Stimulated activated CD8-positive, alpha-beta memory T cell treated with anti-CD3 and anti-CD28 coated beads, Interleukin-15, amount 100 ng/mL, for 1 hour (primary cell): ENCODE measurements around the gene TMEM115.
"Not testable (repeated sequence)": the region's sequence is repeated elsewhere in the genome, so short reads cannot be mapped to it uniquely, and the experiment has no call there.

Experiments
- DNase-seq: peaks from one replicate; pipeline ENCODE4 v3.0.0-alpha.2; 2020; ENCODE audit warnings: low read depth

Gene TMEM115

DNA sequence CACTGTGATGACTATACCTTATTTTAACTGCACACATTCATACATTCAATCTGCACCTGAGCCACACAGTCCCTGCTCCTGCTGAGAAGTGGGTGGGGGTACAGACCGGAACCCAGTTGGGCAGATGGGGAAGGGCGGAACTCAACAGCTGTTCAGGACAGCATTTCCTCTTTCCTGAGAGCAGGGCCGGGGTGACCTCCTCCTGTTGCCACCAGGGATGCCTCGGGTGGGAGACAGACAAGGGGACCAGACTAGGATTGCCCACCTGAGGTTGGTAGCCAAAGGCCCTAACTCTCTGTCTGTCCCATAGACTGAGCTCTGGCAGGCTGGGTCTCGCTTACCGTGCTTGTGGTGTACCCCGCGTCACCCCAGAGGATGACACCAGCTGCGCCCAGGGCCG lies 40.7 kb downstream of the TMEM115 start:
- DNase-seq = no peak

DNA sequence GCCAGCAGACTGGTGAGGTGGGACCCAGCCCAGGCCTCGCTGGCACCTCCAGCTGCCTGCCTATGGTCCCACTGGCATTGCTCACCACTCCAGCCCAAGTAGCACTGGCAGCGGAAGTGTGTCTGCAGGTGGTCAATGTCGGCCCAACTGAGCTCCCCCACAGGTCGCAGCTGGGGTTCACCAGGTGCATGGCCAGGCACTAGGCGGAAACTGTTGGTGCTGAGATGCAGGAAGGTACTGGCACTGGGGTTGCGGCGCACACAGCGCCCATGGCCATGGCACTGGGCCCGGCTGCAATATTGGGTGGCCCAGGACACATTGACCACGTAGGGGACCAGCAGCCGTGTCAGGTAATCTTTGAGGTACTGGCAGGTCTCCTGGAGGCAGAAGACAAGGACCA lies 41.2 kb downstream of the TMEM115 start:
- DNase-seq = no peak

DNA sequence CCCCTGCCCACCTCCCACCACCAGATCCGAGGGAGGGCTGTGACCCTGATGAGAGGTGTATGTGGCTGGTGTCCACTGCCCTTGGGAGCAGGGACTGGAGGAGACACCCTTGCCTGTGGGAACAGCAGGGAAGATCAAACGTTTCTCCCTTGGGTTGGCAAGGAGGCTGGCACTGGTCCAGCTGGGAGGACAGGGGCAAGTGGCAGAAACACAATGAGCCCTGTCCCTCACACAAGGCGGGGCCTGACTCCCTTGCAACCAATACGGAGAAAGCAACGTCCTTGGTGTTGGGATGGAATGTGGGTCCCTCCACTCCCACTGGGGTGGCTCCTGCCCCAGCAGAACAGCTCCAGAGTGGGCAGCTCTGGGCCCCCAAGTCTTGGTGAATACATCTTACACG lies 42.0 kb downstream of the TMEM115 start:
- no peak for DNase-seq

DNA sequence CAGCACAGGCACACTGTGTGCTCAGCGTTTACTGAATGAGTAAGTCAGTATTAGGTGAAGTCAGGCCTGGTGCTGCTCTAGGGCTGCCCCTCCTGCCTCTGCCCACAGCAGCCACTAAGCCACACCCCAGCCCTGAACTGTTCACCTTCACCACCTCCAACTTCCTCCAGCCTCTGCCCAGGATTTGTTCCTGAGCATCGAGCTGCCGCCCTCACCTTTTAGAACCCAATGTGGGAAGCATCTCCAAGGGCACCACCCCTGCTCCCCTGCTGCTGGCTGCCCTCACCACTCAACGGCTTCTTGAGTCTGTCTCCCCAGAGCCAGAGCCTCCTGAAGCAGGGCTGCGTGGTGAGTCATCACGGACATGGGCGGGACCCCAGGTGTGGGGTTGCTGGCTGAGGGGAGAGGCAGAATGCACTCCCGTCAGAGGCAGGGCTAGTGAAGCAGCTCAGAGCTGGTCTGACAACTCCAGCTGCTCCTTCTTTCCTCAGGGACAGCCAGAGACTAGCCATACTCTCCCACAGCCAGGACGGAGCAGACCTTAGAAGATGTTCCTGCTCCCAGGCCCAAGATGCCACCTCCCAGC lies 42.6 kb downstream of the TMEM115 start:
- DNase-seq = peak; percentile 51

DNA sequence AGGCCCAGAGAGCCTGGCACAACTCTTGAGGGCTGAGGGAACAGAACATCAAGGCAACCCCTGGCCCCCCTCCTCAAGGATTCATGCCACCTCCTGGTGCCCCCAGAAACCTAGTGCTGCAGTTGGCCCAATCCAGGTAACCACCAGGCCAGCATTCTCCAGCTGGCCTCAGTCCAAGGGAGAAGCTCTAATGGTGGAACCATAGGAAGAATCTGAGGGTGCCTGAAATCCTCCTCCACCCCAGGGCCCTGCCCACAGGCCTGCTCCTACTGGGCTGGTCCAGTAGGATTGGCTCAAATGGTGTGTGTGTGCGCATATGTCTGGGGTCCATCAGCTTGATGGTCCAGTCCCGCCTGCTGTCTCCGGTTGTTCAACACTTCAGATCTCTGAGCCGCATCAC lies 44.5 kb downstream of the TMEM115 start:
- DNase-seq = no peak

DNA sequence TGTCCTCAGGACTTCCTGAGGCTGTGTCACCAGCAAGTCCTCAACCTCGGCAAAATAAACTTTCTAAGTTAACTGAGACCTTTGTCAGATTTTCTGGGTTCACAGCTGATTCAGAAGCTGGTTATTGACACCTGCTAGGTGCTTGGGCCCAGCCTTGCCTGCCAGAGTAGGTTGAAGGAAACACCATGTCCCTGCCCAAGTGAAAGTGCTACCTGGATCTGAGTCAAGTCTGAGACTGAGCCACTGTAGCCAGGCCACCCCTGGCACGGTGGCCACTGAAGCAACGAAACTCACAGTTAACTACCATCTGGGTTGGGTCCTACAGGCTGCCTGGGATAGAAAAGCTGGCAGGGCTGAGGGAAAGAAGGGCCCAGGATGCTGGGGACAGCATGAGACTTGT lies 45.0 kb downstream of the TMEM115 start:
- no peak for DNase-seq

DNA sequence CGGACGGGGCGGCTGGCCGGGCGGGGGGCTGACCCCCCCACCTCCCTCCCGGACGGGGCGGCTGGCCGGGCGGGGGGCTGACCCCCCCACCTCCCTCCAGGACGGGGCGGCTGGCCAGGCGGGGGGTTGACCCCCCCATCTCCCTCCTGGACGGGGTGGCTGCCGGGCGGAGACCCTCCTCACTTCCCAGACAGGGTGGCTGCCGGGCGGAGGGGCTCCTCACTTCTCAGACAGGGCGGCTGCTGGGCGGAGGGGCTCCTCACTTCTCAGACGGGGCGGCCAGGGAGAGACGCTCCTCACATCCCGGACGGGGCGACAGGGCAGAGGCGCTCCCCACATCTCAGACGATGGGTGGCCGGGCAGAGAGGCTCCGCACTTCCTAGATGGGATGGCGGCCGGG lies 47.3 kb downstream of the TMEM115 start:
- not testable (repeated sequence) for DNase-seq
